G401 (cell line): ENCODE data around the gene BCL7C. TPM values are rescaled to one million over a fixed set of nuclear protein-coding genes. Genes with fewer than 3 reads are reported as not detected.

ENCODE experiments used
- DNase-seq: peaks from one replicate; pipeline ENCODE4 v3.0.0-alpha.2; 2015; ENCODE audit warnings: low spot score
- in situ Hi-C: cut with HindIII; loops from 2 replicates; pipeline ENCODE4 v1.10.0; 2016; ENCODE audit warnings: low sequenced_read_pairs, mixed read lengths
- total RNA-seq: library from RNA; depleted of rRNA; stranded (reverse); fragments of >200 nt; shearing (Covaris generic); gene quantifications from 2 replicates; pipeline ENCODE4 v1.2.3, GENCODE V29; 2014

Gene BCL7C
- total RNA-seq, 1 experiment from 2014 or later: 58.1 TPM

- DNase-seq: no peak
- in situ Hi-C loops: no loop called here
Measured at GRCh38 chr16:30923554-30924075, 29.7 kb upstream of the BCL7C start, which contains the start of gene FBXL19. FBXL19 (plus strand) TSS chr16:30923572; CDS start chr16:30925755, 2,183 bp downstream.

- in situ Hi-C loops: no loop called here
- peak; percentile 100 for DNase-seq
Measured at GRCh38 chr16:30922960-30923535, 29.2 kb upstream of the BCL7C start.

GRCh38 chr16:30922420-30922959, 28.6 kb upstream of the BCL7C start:
- in situ Hi-C loops: no loop called here
- DNase-seq: peak; percentile 100

GRCh38 chr16:30921748-30922419, 28.0 kb upstream of the BCL7C start:
- DNase-seq: peak; percentile 84
- in situ Hi-C loops: no loop called here

- no peak for DNase-seq
- in situ Hi-C loops: no loop called here
Measured at GRCh38 chr16:30921459-30921747, 27.5 kb upstream of the BCL7C start.

GRCh38 chr16:30920891-30921290, 27.0 kb upstream of the BCL7C start:
- DNase-seq: no peak
- in situ Hi-C loops: no loop called here

GRCh38 chr16:30918614-30919013, 24.7 kb upstream of the BCL7C start:
- in situ Hi-C loops: no loop called here
- no peak for DNase-seq

- DNase-seq: no peak
- in situ Hi-C loops: no loop called here
Measured at GRCh38 chr16:30914830-30915229, 21.0 kb upstream of the BCL7C start.

GRCh38 chr16:30912794-30913412, 19.0 kb upstream of the BCL7C start:
- in situ Hi-C loops: no loop called here
- no peak for DNase-seq

- in situ Hi-C loops: no loop called here
- DNase-seq: no peak
Measured at GRCh38 chr16:30910427-30911029, 16.7 kb upstream of the BCL7C start.

GRCh38 chr16:30907064-30907463, 13.2 kb upstream of the BCL7C start:
- DNase-seq: no peak
- in situ Hi-C loops: loop anchor here (10.0 kb wide), 1 partner anchor 152 kb away; no protein-coding TSS in a partner anchor

GRCh38 chr16:30904114-30904780, 10.4 kb upstream of the BCL7C start:
- in situ Hi-C loops: loop anchor here (10.0 kb wide), 1 partner anchor 149 kb away; no protein-coding TSS in a partner anchor

GRCh38 chr16:30903596-30903995, 9.7 kb upstream of the BCL7C start:
- in situ Hi-C loops: loop anchor here (10.0 kb wide), 1 partner anchor 149 kb away; no protein-coding TSS in a partner anchor
- no peak for DNase-seq

More at GRCh38 chr16:30904114-30904780, 10.4 kb upstream of the BCL7C start:
- DNase-seq: no peak

GRCh38 chr16:30903002-30903401, 9.1 kb upstream of the BCL7C start:
- in situ Hi-C loops: loop anchor here (10.0 kb wide), 1 partner anchor 148 kb away; no protein-coding TSS in a partner anchor
- no peak for DNase-seq

GRCh38 chr16:30902029-30902972, 8.4 kb upstream of the BCL7C start:
- in situ Hi-C loops: loop anchor here (10.0 kb wide), 1 partner anchor 148 kb away; no protein-coding TSS in a partner anchor
- peak; percentile 50 for DNase-seq

GRCh38 chr16:30901201-30902028, 7.5 kb upstream of the BCL7C start:
- in situ Hi-C loops: loop anchor here (10.0 kb wide), 1 partner anchor 147 kb away; no protein-coding TSS in a partner anchor
- DNase-seq: peak; percentile 19

- in situ Hi-C loops: loop anchor here (10.0 kb wide), 1 partner anchor 146 kb away; no protein-coding TSS in a partner anchor
- no peak for DNase-seq
Measured at GRCh38 chr16:30900588-30900987, 6.7 kb upstream of the BCL7C start.
